GM13976 (cell line): ENCODE results near the gene PEPD.

Experiments used
- DNase-seq: peaks from one replicate; pipeline ENCODE4 v3.0.0; 2012; ENCODE audit warnings: low spot score
- in situ Hi-C: fragments of 300-500 bp; cut with MboI; formaldehyde crosslinking; loops from one replicate; pipeline ENCODE4 v1.12.0; 2022; ENCODE audit warnings: low sequenced_read_pairs, mixed read lengths, inconsistent platforms; ENCODE audit not compliant: unreplicated experiment
- TF ChIP-seq, protein P1 (sequence below): IDR thresholded peaks from 2 replicates; pipeline ENCODE4 v1.5.1; 2012; ENCODE audit warnings: borderline replicate concordance, mild to moderate bottlenecking; ENCODE audit not compliant: insufficient read depth; ENCODE audit errors: extremely low read depth, missing control alignments, control extremely low read depth

Gene PEPD

DNA sequence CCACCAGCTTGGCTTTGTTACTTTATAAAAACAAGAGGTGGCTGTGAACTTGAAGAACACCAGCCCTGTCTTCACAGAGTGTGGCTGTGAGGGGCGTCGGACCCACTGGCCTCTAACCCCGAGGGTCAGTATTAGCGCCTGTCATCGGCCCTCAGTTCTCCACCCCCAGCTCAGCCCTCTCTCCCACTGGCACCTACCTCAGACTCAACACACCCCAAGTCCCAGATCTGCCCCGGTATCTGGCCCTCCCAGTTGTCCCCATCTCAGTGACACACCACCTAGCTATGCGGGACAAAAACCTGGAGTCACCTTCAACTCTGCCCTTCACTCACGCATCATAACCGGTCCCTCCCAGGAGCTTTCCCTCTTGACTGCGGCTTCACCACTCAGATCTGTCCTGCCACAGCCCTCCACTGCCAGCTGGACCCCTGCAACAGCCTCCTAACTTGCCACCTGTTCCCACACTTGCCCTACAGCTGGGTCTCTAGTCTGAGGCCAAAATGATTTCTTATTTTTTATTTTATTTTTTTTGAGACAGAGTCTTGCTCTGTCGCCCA, 45.4 kb downstream of the PEPD start:
- in situ Hi-C loops, result no loop called here
- no peak for DNase-seq
- TF ChIP-seq, protein P1, sequence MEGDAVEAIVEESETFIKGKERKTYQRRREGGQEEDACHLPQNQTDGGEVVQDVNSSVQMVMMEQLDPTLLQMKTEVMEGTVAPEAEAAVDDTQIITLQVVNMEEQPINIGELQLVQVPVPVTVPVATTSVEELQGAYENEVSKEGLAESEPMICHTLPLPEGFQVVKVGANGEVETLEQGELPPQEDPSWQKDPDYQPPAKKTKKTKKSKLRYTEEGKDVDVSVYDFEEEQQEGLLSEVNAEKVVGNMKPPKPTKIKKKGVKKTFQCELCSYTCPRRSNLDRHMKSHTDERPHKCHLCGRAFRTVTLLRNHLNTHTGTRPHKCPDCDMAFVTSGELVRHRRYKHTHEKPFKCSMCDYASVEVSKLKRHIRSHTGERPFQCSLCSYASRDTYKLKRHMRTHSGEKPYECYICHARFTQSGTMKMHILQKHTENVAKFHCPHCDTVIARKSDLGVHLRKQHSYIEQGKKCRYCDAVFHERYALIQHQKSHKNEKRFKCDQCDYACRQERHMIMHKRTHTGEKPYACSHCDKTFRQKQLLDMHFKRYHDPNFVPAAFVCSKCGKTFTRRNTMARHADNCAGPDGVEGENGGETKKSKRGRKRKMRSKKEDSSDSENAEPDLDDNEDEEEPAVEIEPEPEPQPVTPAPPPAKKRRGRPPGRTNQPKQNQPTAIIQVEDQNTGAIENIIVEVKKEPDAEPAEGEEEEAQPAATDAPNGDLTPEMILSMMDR, result no peak

DNA sequence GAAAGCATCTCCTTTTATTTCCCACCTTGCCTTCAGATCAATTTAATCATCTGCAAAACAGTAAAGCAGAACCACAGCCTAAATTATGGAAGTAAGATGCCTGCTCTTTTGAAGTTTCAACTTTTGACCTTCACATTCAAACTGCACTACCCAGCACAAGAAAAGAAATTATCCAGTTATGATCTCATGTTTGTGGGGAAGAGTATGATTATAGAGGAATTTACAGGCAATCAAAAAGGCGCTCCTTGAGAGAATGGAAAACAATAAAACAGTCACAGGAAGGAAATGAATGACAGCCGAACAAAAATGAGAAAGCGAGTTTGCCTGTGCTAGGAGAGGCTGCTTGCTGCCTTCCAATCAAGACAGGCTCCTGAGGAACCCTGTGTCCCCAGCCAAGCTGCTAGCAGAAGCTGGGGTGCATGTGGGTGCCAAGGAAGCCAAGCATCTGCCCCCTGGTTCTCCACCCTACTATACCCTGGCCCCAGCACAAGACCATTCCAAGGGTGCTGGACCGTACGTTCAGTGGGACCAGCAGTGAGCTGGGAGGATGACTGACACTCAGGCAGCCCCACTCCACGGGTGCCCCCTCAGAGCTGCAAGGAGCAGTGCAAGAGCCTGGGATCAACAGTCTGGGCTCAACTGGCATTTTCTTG, 47.8 kb downstream of the PEPD start:
- no peak for DNase-seq
- TF ChIP-seq, protein P1, result no peak
- in situ Hi-C loops, result no loop called here

DNA sequence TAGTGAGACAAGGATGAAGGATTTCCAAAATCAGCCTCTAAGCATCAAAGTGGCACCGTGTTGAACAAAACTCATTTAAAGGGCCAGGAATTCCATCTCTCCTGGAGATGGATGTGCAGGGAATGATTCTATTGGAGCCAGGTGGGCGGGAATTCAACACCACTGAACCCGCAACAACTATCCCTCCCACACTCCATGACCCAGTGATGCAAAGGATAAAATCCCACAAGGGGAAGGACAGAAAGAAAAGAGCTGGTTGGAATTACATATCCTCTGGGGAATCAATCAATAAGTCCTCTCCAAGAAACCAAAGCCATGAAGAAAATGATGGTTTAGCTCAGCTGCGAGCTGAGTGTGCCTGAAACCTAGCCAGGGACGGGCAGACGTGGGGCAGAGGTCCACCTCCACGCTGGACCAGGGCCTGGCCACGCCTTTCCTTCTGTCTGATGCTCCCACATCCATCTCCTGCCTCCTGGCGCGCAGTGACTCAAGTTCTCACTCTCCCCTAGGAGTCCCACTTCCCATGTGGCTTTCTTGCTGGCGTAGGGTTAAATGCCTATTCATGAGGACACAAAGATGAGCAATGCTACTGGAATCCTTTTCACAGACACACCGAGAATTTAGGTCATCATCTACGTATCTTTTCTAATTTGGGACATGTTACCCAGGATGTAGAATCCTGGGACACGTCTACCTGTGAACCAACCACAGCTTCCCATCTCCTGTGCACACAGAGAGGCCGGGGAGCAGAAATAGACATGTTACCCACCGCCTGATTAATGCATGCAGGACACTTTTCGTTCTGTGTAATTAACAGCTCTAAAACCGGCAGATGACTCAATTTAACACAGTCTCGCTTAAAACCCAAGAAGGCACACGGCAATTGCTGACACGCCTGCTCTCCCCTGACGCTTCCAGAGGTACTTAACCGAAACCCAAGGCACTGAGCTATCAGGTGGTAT, 48.6 kb downstream of the PEPD start:
- in situ Hi-C loops, result no loop called here

DNA sequence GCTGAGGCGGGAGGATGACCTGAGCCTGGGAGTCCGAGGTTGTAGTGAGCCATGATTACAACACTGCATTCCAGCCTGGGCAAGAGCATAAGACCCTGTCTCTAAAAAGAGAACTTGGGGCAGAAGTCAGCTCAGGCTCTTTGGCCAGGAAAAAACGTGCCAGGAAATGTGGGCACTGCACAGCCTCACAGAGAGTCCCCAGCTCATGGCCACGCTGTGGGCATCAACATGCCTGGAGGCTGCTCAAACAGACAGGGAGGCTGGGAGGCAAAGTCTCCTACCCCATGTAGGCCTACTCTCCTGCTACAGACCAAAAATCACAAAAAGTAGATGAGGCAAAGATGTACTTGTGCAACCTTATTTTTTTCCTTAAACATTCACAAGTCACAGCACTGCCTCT, 49.4 kb downstream of the PEPD start:
- in situ Hi-C loops, result no loop called here
- no peak for DNase-seq
- TF ChIP-seq, protein P1, result no peak

More for the DNA sequence above, 48.6 kb downstream of the PEPD start:
- no peak for DNase-seq
- TF ChIP-seq, protein P1, result no peak

DNA sequence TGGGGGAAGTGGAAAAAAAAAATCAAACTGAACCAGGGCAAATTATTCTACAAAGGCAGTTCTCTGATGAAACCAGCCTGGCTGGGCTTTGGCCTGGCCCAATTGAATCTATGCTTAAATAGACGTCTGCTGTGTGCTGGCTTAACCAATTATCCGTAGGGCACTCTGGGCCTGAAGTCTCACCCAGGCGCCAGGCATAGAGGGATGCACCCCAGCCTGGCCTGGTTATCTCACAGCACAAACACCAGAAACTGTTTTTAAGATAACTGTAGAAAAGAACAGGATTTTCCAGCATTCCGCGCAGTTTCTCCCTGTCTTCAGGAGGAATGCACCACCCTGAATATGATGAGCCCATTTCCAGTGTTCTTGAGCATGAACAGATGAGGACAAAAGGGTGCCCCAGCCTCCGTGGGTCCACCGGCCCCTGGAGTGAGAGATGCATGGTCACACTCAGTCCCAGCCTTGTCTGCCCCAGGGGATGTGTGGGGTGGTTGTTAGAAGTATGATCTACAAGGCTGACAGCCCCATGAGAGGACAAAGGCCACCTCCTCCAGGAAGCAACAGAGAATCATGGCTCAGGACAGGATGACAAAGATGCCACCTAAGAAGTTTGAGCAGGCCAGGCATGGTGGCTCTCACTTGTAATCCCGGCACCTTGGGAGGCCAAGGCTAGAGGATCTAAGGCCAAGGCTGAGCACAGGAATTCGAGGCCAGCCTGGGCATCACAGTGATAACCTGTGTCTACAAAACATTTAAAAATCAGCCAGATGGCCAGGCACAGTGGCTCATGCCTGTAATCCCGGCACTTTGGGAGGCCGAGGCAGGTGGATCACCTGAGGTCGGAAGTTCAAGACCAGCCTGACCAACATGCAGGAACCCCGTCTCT, 50.2 kb downstream of the PEPD start:
- in situ Hi-C loops, result no loop called here
- TF ChIP-seq, protein P1, result no peak
- DNase-seq, result no peak

DNA sequence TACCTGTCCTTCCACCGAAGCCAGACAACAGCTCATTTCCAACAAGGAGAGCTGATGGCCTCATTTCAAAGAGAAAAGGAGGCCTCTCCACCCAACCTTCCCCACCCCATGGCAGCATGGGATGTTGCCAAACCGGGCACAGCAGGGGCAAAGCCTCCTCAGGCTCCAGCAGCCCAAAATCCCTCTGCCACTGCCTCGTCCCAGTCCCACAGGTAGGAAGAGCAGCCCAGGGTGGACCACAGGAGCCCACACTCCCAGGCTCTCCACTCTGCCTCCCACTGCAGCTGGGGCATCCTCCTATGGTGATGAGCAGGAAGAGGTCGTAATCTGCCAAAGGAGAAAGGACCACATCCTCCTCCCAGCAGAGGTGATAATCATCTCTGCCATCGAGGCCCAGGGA, 50.9 kb downstream of the PEPD start:
- in situ Hi-C loops, result no loop called here
- TF ChIP-seq, protein P1, result no peak
- DNase-seq, result no peak
